Sigmoid colon (tissue), 7 donors: ENCODE results near the gene FHL3. TPM values are rescaled to one million over a fixed set of nuclear protein-coding genes. Genes with fewer than 3 reads are reported as not detected.
"Not testable (repeated sequence)": the region's sequence is repeated elsewhere in the genome, so short reads cannot be mapped to it uniquely, and the experiment has no call there.

Source experiments
- DNase-seq: peaks from one replicate; pipeline ENCODE4 v3.0.0-alpha.2; 2019
- H3K27ac ChIP-seq, 4 donors: fragments of 200-600 bp; sonication (generic); one replicate each; pipeline ENCODE4 v1.5.1; 2016 to 2019; ENCODE audit warnings: mild to moderate bottlenecking in 1 of 4
- H3K27me3 ChIP-seq, 3 donors: fragments of 200-600 bp; sonication (generic); one replicate each; pipeline ENCODE4 v1.5.1; 2019; ENCODE audit warnings: mild to moderate bottlenecking in 1 of 3
- H3K36me3 ChIP-seq, 4 donors: fragments of 200-600 bp; sonication (generic); one replicate each; pipeline ENCODE4 v1.5.1; 2016 to 2019
- H3K4me1 ChIP-seq, 4 donors: fragments of 200-600 bp; sonication (generic); one replicate each; pipeline ENCODE4 v1.5.1; 2017 to 2019
- H3K4me3 ChIP-seq, 4 donors: fragments of 200-600 bp; sonication (generic); one replicate each; pipeline ENCODE4 v1.5.1; 2017 to 2019; ENCODE audit warnings: mild to moderate bottlenecking in 2 of 4, moderate library complexity in 1 of 4
- H3K9me3 ChIP-seq, 4 donors: fragments of 200-600 bp in 3 of 4; sonication (generic) in 3 of 4; one replicate each; pipeline versions ENCODE4 v1.5.1 to v1.6.1; 2013 to 2019
- EP300 ChIP-seq, 4 donors: sonication (generic); formaldehyde crosslinking; IDR thresholded peaks; one replicate each; pipeline ENCODE4 v1.6.1; 2017; ENCODE audit warnings: antibody characterized with exemption in 4 of 4
- POLR2A ChIP-seq, 2 donors: fragments of 450-650 bp; IDR thresholded peaks; one replicate each; pipeline ENCODE4 v1.6.1; 2016; ENCODE audit warnings: antibody characterized with exemption in 2 of 2, mild to moderate bottlenecking in 2 of 2, moderate library complexity in 2 of 2
- POLR2AphosphoS5 ChIP-seq, 4 donors: sonication (generic); formaldehyde crosslinking; IDR thresholded peaks; one replicate each; pipeline ENCODE4 v1.6.1; 2017; ENCODE audit warnings: antibody characterized with exemption in 4 of 4
- WGBS, 2 donors: extraction: QIAGEN DNeasy Blood & Tissue Kit; methylation state at CpG; one replicate each; pipeline ENCODE4 v1.1.7; 2013; 5-methylcytosine and 5-hydroxymethylcytosine counted together
- intact Hi-C: fragments of 100-400 bp; cut with DNase I; formaldehyde crosslinking; loops from one replicate; pipeline ENCODE4 v1.15.1; 2023
- polyA plus RNA-seq, 3 donors: library from polyadenylated mRNA; stranded (reverse); fragments of 200-250 nt; gene quantifications; one replicate each; pipeline ENCODE4 v1.2.3, GENCODE V29; 2013
- total RNA-seq, 4 donors: library from RNA; depleted of rRNA; stranded (reverse); fragments of >200 nt; gene quantifications; one replicate each; pipeline ENCODE4 v1.1.0, GENCODE V29; 2016
- TF ChIP-seq, protein P1 (sequence below), 4 experiments: fragments of 450-650 bp in 3 of 4; fragments of 200-600 bp in 1 of 4; IDR thresholded peaks; one replicate each; pipeline ENCODE4 v1.5.1; 2016 to 2019; ENCODE audit warnings: antibody characterized with exemption in 4 of 4, mild to moderate bottlenecking in 3 of 4, moderate library complexity in 2 of 4
- donor health status: healthy with polysubstance abuse.
- donor health status: Bipolar disorder and iron deficiency.
- donor health status: healthy.

The FHL3 gene
- total and polyA plus RNA-seq, 7 donors, result 2.5 to 76.4 (median 38.9) TPM

DNA sequence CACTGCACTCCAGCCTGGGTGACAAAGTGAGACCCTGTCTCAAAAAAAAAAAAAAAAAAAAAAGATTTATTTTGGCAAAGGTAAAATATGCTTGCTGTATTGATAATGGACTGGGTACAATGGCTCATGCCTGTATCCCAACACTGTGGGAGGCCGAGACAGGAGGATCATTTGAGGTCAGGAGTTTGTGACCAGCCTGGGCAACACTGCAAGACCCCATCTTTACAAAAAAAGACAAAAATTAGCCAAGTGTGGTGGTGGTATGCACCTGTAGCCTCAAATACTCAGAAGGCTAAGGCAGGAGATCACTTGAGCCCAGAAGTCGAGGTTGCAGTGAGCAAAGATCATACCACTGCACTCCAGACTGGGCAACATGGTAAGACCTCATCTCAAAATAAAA is 21.8 kb downstream of the FHL3 start:
- peaks cover 0 to 11% (median 8%) of the 10 kb centered on the region in 4 donors for H3K4me1 ChIP-seq
- H3K27me3 ChIP-seq, result no peaks in the 10 kb centered on the region
- no peak for DNase-seq
- intact Hi-C loops, result no loop called here
- H3K9me3 ChIP-seq, result no peaks in the 10 kb centered on the region
- WGBS, 2 donors, result 94 to 96% methylated on average over 2 of the region's 2 CpGs
- peaks cover 54 to 94% (median 72%) of the 10 kb centered on the region in 4 donors for H3K36me3 ChIP-seq
- H3K4me3 ChIP-seq, result no peak overlapping the region
- TF ChIP-seq POLR2A (IDR thresholded peaks at IDR 0.05) (no peak), POLR2AphosphoS5 (IDR thresholded peaks at IDR 0.05) (no peak), EP300 (IDR thresholded peaks at IDR 0.05) (no peak)
- TF ChIP-seq, protein P1, sequence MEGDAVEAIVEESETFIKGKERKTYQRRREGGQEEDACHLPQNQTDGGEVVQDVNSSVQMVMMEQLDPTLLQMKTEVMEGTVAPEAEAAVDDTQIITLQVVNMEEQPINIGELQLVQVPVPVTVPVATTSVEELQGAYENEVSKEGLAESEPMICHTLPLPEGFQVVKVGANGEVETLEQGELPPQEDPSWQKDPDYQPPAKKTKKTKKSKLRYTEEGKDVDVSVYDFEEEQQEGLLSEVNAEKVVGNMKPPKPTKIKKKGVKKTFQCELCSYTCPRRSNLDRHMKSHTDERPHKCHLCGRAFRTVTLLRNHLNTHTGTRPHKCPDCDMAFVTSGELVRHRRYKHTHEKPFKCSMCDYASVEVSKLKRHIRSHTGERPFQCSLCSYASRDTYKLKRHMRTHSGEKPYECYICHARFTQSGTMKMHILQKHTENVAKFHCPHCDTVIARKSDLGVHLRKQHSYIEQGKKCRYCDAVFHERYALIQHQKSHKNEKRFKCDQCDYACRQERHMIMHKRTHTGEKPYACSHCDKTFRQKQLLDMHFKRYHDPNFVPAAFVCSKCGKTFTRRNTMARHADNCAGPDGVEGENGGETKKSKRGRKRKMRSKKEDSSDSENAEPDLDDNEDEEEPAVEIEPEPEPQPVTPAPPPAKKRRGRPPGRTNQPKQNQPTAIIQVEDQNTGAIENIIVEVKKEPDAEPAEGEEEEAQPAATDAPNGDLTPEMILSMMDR (IDR thresholded peaks at IDR 0.05), result no peak
- no peak overlapping the region for H3K27ac ChIP-seq

DNA sequence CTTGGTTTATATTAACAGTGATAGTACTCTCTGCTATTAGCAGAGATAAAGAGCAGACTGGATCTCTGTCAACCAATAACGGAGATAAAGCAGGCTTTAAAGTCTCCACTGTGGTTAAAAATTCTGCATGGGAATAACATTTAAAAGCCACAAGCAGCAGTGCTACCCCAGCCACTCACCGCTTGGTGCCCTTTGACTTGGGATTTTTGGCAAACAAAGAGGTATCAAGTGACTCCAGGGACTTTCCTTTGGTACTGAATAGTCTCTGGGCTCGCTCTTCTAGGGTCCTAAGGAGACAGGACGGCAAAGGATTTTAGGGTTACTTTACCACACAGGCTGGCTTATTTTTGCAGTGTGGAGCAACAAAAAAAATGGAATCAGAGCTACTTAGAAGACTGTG is 26.8 kb downstream of the FHL3 start:
- Histone ChIP-seq H3K36me3 (peaks cover 24 to 100% (median 70%) of the 10 kb centered on the region in 4 donors), H3K4me1 (no peaks in the 10 kb centered on the region), H3K27ac (no peak overlapping the region), H3K27me3 (no peaks in the 10 kb centered on the region), H3K9me3 (no peaks in the 10 kb centered on the region), H3K4me3 (no peak overlapping the region)
- WGBS, 2 donors, result 90 to 95% methylated on average over 4 of the region's 4 CpGs
- intact Hi-C loops, result no loop called here
- TF ChIP-seq, protein P1 (IDR thresholded peaks at IDR 0.05), result no peak
- TF ChIP-seq POLR2A (IDR thresholded peaks at IDR 0.05), result no peak
- no peak for TF ChIP-seq EP300 (IDR thresholded peaks at IDR 0.05)
- no peak for TF ChIP-seq POLR2AphosphoS5 (IDR thresholded peaks at IDR 0.05)
- no peak for DNase-seq

DNA sequence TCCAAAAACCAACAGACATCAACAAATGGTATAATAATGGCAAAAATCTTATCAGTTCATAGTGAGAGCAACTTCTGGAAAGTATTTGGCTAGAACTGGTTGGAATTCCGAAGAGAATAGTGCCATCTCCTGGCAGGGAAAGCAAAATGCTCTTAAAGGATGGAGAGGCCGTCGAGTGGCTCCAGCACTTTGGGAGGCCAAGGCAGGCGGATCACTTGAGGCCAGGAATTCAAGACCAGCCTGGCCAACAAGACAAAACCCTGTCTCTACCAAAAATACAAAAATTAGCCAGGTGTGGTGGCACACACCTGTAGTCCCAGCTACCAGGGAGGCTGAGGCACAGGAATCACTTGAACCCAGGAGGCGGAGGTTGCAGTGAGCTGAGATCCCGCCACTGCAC is 30.2 kb downstream of the FHL3 start:
- H3K36me3 ChIP-seq, result peaks cover 7 to 81% (median 54%) of the 10 kb centered on the region in 4 donors
- H3K4me1 ChIP-seq, H3K27me3 ChIP-seq, H3K9me3 ChIP-seq, H3K4me3 ChIP-seq, intact Hi-C loops, DNase-seq, H3K27ac ChIP-seq: not testable (repeated sequence)
- TF ChIP-seq, protein P1 (IDR thresholded peaks at IDR 0.05), result peak in 3 of 4 experiments; percentile 22 to 38 (median 36)
- WGBS, 2 donors, result 51 to 72% methylated on average over 6 of the region's 6 CpGs

DNA sequence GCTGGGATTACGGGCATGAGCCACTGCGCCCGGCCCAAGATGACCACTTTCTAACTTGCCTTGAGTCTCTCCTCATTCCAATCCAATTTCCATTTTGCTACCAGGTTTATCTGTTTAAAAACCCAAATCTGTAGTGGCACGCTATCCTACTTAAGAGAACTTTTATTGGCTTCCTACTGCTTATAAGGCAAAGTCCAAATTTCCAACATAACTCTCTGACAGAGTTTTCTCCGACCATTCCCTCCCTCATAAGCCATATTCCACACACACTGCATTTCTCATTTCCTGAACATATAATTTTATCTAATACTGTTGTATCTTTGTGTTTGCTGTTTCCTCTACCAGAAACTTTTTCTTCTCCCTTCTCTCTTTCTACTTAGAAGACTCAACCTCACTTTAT is 30.7 kb downstream of the FHL3 start:
- H3K27ac ChIP-seq, result no peak overlapping the region
- no peaks in the 10 kb centered on the region for H3K9me3 ChIP-seq
- DNase-seq, result no peak
- H3K27me3 ChIP-seq, result no peaks in the 10 kb centered on the region
- TF ChIP-seq POLR2A (IDR thresholded peaks at IDR 0.05) (no peak), EP300 (IDR thresholded peaks at IDR 0.05) (no peak), POLR2AphosphoS5 (IDR thresholded peaks at IDR 0.05) (no peak)
- TF ChIP-seq, protein P1 (IDR thresholded peaks at IDR 0.05), result no peak
- intact Hi-C loops, result no loop called here
- no peak overlapping the region for H3K4me3 ChIP-seq
- H3K36me3 ChIP-seq, result peaks cover 4 to 81% (median 49%) of the 10 kb centered on the region in 4 donors
- no peaks in the 10 kb centered on the region for H3K4me1 ChIP-seq
- WGBS, 2 donors, result 85 to 95% methylated on average over 5 of the region's 5 CpGs

DNA sequence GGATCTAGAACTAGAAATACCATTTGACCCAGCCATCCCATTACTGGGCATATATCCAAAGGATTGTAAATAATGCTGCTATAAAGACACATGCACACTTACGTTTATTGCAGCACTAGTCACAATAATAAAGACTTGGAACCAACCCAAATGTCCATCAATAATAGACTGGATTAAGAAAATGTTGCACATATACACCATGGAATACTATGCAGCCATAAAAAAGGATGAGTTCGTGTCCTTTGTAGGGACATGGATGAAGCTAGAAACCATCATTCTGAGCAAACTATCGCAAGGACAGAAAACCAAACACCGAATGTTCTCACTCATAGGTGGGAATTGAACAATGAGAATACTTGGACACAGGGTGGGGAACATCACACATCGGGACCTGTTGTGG is 31.6 kb downstream of the FHL3 start:
- H3K9me3 ChIP-seq, intact Hi-C loops, H3K4me3 ChIP-seq, H3K4me1 ChIP-seq, DNase-seq, H3K27ac ChIP-seq, H3K27me3 ChIP-seq: not testable (repeated sequence)
- WGBS, 2 donors, result 83 to 91% methylated on average over 5 of the region's 5 CpGs
- peaks cover 7 to 81% (median 48%) of the 10 kb centered on the region in 4 donors for H3K36me3 ChIP-seq
